Transverse colon (tissue), 4 donors: ENCODE results near the gene CIDEA.

Experiments used
- CTCF ChIP-seq, 5 experiments: fragments of 200-600 bp in 3 of 5; fragments of 450-650 bp in 2 of 5; sonication (generic) in 3 of 5; IDR thresholded peaks; 1 replicate in 2 of 5; 2 replicates in 3 of 5; pipeline ENCODE4 v1.5.1; 2016 to 2017; ENCODE audit warnings: antibody characterized with exemption in 5 of 5, inconsistent platforms in 3 of 5, mild to moderate bottlenecking in 2 of 5, moderate library complexity in 1 of 5
- EP300 ChIP-seq: sonication (generic); formaldehyde crosslinking; IDR thresholded peaks from one replicate; pipeline ENCODE4 v1.6.1; 2017; ENCODE audit warnings: antibody characterized with exemption, low read depth
- POLR2A ChIP-seq: fragments of 450-650 bp; IDR thresholded peaks from one replicate; pipeline ENCODE4 v1.6.1; 2016; ENCODE audit warnings: antibody characterized with exemption, mild to moderate bottlenecking, moderate library complexity
- POLR2AphosphoS5 ChIP-seq, 3 donors: sonication (generic); formaldehyde crosslinking; IDR thresholded peaks; one replicate each; pipeline ENCODE4 v1.6.1; 2016; ENCODE audit warnings: antibody characterized with exemption in 3 of 3

- TF ChIP-seq POLR2AphosphoS5 (IDR thresholded peaks at IDR 0.05) (peak; percentile 63 to 80 (median 68)), EP300 (no peak), POLR2A (peak; percentile 24), CTCF (IDR thresholded peaks at IDR 0.05) (no peak)
Measured at GRCh38 chr18:12287684-12288402, 33.7 kb downstream of the CIDEA start.
